ENCODE measurements around the gene UBAP2.

DNA sequence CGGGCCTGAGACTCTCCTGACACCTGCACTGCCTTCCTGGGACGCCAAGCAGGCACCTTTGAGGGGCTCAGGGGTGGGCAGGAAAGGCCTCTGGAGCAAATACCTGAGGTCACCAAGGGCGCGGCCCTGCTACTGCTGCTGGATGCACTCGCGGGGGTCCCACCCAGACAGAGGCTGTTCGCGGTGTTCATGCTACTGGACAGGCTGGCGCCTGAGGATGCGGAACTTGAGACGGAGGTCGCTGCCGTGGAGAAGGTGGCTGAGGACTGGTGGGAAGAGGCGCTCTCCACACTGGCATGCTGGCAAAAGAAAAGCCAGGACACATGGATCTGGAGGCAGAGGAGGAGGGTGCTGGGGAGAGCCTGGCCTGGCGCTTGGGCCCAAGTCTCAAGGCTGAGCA lies 121.0 kb downstream of the UBAP2 start:
- TF ChIP-seq, protein P1, sequence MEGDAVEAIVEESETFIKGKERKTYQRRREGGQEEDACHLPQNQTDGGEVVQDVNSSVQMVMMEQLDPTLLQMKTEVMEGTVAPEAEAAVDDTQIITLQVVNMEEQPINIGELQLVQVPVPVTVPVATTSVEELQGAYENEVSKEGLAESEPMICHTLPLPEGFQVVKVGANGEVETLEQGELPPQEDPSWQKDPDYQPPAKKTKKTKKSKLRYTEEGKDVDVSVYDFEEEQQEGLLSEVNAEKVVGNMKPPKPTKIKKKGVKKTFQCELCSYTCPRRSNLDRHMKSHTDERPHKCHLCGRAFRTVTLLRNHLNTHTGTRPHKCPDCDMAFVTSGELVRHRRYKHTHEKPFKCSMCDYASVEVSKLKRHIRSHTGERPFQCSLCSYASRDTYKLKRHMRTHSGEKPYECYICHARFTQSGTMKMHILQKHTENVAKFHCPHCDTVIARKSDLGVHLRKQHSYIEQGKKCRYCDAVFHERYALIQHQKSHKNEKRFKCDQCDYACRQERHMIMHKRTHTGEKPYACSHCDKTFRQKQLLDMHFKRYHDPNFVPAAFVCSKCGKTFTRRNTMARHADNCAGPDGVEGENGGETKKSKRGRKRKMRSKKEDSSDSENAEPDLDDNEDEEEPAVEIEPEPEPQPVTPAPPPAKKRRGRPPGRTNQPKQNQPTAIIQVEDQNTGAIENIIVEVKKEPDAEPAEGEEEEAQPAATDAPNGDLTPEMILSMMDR (IDR thresholded peaks at IDR 0.05; ENCODE audit: insufficient read depth, low read length, poor library complexity, severe bottlenecking) = no peak
- no peak for TF ChIP-seq EZH2phosphoT487 (conservative IDR thresholded peaks at IDR 0.05; ENCODE audit: low read length)
